Measurements from ENCODE around the gene CAMTA1. TPM values are rescaled to one million over a fixed set of nuclear protein-coding genes. Genes with fewer than 3 reads are reported as not detected.

Gene CAMTA1
- total and polyA plus RNA-seq, 9 of the 15 experiments (the other 6 are each of a cell fraction or from before 2014, with no cell fraction given): 43.9 to 161 (median 65.9) TPM

DNA sequence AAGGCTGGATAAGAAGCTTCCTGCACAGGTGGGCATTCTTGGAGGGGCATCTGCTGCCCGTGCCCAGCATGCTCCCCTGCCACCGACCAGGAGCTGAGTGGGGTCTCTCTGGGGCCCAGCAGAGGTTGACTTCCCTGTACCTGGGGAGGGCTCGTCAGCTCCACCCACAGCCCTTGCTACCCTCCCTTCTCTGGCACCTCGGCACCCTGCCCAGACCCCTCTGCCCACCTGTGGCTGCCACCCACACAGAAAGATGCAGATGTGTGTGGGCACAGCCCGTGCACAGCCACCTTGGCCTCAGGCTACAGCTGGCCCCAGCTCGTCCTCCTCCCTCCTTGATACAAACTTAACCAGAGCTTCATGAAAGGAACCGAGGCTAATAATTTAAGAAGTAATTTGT, 744.7 kb downstream of the CAMTA1 start:
- DNase-seq (ENCODE audit: extremely low read depth in 1 of 4, low spot score in 3 of 4) (no peak), ATAC-seq (no peak), FAIRE-seq (no peak)
- Histone ChIP-seq H4K20me1 (replicated peaks; ENCODE audit: control insufficient read depth, insufficient read depth, low read length) (peaks cover 3% of the 10 kb centered on the region; the same call in 1 of the 2 replicates), H3K9me3 (replicated peaks; ENCODE audit: control insufficient read depth, insufficient read depth, low read depth, low read length) (no peaks in the 10 kb centered on the region), H3K27ac (ENCODE audit: extremely low read depth, low read depth, low read length) (no peak overlapping the region), H3K27me3 (ENCODE audit: control insufficient read depth in 2 of 2, insufficient read depth in 2 of 2, low read length in 2 of 2) (peaks cover 16 to 65% of the 10 kb centered on the region in 2 experiments), H3K79me2 (ENCODE audit: control insufficient read depth, insufficient read depth, low read length) (no peaks in the 10 kb centered on the region), H3K4me3 (no peak overlapping the region), H2AFZ (ENCODE audit: low read depth, low read length) (no peak overlapping the region), H3K9ac (ENCODE audit: insufficient read depth in 1 of 2, low read depth in 2 of 2, low read length in 2 of 2) (no peak overlapping the region), H3K36me3 (ENCODE audit: control insufficient read depth, insufficient read depth, low read length) (no peaks in the 10 kb centered on the region), H3K4me2 (ENCODE audit: insufficient read depth, low read length) (no peak overlapping the region), H3K9me1 (ENCODE audit: control insufficient read depth, insufficient read depth, low read length) (no peaks in the 10 kb centered on the region), H3K4me1 (replicated peaks in 1 of 2; ENCODE audit: control insufficient read depth in 2 of 2, insufficient read depth in 2 of 2, low read length in 2 of 2) (peaks cover 0 to 3% of the 10 kb centered on the region in 2 experiments; a peak in 1 of 5 replicates)
- no TSS peak for BruUV-seq (replicated peaks)
- in situ Hi-C loops (cut with MboI) (no loop called here), intact Hi-C loops (cut with micrococcal nuclease) (no loop called here)
- 1% methylated on average over 7 of the region's 7 CpGs for WGBS (ENCODE audit: insufficient coverage, low coverage, missing lambda C conversion rate)
- ChIA-PET POLR2A (interaction anchor here (0.6 to 1.2 kb wide), 3 partner anchors 16 to 681 kb away, joined by 3 to 4 read pairs (median 3); no protein-coding TSS in a partner anchor), CTCF (ENCODE audit: low intra/inter-chr PET ratio) (no interaction called here)
- TF ChIP-seq HCFC1 (IDR thresholded peaks at IDR 0.05; ENCODE audit: low read depth, low read length): no peak
- no peak for TF ChIP-seq KLF10 (CRISPR knock-in tag; IDR thresholded peaks at IDR 0.05)
- TF ChIP-seq, protein P1, sequence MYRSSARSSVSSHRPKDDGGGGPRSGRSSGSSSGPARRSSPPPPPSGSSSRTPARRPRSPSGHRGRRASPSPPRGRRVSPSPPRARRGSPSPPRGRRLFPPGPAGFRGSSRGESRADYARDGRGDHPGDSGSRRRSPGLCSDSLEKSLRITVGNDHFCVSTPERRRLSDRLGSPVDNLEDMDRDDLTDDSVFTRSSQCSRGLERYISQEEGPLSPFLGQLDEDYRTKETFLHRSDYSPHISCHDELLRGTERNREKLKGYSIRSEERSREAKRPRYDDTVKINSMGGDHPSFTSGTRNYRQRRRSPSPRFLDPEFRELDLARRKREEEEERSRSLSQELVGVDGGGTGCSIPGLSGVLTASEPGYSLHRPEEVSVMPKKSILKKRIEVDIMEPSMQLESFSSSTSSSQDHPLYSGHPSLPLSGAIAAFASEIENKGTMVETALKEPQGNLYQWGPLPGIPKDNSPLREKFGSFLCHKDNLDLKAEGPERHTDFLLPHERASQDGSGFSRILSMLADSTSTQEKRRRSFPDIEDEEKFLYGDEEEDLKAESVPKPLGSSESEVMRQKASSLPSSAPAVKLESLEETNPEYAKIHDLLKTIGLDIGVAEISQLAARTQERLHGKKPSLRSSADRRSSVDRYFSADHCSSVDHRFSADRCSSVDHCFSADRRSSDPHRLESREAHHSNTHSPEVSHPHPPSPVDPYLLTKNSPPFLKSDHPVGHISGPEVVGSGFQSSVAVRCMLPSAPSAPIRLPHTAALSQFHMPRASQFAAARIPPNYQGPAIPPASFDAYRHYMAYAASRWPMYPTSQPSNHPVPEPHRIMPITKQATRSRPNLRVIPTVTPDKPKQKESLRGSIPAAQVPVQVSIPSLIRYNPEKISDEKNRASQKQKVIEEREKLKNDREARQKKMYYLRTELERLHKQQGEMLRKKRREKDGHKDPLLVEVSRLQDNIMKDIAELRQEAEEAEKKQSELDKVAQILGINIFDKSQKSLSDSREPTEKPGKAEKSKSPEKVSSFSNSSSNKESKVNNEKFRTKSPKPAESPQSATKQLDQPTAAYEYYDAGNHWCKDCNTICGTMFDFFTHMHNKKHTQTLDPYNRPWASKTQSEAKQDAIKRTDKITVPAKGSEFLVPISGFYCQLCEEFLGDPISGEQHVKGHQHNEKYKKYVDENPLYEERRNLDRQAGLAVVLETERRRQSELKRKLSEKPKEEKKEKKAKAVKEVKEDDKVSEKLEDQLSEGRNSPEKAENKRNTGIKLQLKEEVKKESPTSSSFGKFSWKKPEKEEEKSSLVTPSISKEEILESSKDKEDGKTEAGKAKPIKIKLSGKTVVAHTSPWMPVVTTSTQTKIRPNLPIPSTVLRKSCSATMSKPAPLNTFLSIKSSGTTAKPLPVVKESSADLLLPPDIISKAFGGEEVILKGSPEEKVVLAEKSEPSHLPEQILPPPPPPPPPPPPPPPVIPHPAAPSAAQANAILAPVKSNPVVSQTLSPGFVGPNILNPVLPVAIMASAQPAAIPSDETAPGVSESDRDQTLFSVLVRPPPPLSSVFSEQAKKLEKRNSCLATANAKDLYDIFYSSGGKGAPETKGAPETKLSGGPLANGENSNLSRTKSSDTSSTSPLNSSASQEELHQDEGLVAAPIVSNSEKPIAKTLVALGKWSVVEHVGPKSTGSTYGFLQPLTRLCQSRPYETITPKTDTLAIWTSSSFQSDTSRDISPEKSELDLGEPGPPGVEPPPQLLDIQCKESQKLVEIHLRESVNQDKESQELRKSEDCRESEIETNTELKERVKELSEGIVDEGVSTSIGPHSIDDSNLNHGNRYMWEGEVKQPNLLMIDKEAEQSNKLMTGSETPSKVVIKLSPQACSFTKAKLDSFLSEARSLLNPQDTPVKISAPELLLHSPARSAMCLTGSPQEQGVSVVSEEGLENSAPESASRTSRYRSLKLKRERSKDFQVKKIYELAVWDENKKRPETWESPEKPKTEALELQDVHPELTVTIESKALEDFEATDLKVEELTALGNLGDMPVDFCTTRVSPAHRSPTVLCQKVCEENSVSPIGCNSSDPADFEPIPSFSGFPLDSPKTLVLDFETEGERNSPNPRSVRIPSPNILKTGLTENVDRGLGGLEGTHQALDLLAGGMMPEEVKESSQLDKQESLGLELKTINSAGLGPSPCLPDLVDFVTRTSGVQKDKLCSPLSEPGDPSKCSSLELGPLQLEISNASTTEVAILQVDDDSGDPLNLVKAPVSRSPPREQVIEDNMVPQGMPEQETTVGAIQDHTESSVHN (IDR thresholded peaks at IDR 0.05; ENCODE audit: borderline replicate concordance in 1 of 2, low read depth in 1 of 2): no peak
- TF ChIP-seq ARHGAP35 (IDR thresholded peaks at IDR 0.05; ENCODE audit: partially characterized antibody): no peak
- TF ChIP-seq ZNF644 (tag; IDR thresholded peaks at IDR 0.05; ENCODE audit: low read depth): no peak
- TF ChIP-seq, protein P2, sequence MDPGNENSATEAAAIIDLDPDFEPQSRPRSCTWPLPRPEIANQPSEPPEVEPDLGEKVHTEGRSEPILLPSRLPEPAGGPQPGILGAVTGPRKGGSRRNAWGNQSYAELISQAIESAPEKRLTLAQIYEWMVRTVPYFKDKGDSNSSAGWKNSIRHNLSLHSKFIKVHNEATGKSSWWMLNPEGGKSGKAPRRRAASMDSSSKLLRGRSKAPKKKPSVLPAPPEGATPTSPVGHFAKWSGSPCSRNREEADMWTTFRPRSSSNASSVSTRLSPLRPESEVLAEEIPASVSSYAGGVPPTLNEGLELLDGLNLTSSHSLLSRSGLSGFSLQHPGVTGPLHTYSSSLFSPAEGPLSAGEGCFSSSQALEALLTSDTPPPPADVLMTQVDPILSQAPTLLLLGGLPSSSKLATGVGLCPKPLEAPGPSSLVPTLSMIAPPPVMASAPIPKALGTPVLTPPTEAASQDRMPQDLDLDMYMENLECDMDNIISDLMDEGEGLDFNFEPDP (CRISPR knock-in tag; IDR thresholded peaks at IDR 0.05): no peak
- TF ChIP-seq TEAD1 (CRISPR knock-in tag; IDR thresholded peaks at IDR 0.05): no peak
- no peak for TF ChIP-seq SP1 (CRISPR knock-in tag; IDR thresholded peaks at IDR 0.05)
- no peak for TF ChIP-seq HNRNPLL (IDR thresholded peaks at IDR 0.05; ENCODE audit: low read depth, low read length, poor library complexity, severe bottlenecking)
- TF ChIP-seq RHOXF2B (CRISPR knock-in tag; conservative IDR thresholded peaks at IDR 0.05): no peak
- TF ChIP-seq ETV1 (tag; conservative IDR thresholded peaks at IDR 0.05; ENCODE audit: low read depth): no peak
- TF ChIP-seq BACH1 (tag; IDR thresholded peaks at IDR 0.05): no peak
- TF ChIP-seq NELFE (IDR thresholded peaks at IDR 0.05; ENCODE audit: insufficient read depth, insufficient read length): no peak
- no peak for TF ChIP-seq HDAC6 (IDR thresholded peaks at IDR 0.05; ENCODE audit: low read depth, low read length)
